DND-41 (cell line): ENCODE data around the gene TBC1D14.

Experiments used
- CTCF ChIP-seq: IDR thresholded peaks from 2 replicates; pipeline ENCODE4 v1.5.1; 2012; ENCODE audit warnings: borderline replicate concordance, low read length, moderate library complexity, mild to moderate bottlenecking; ENCODE audit not compliant: poor library complexity, severe bottlenecking; ENCODE audit errors: extremely low read depth
- EZH2 ChIP-seq: IDR thresholded peaks from 3 replicates; pipeline ENCODE4 v1.6.1; 2012; ENCODE audit warnings: borderline replicate concordance, low read depth, mild to moderate bottlenecking, moderate library complexity, low read length, inconsistent platforms; ENCODE audit not compliant: severe bottlenecking

GRCh38 chr4:7015383-7016035, 105.9 kb downstream of the TBC1D14 start:
- TF ChIP-seq EZH2 = no peak
- TF ChIP-seq CTCF = no peak
